HG02571 (cell line): Measurements from ENCODE around the gene WDR37.
A peak's percentile ranks its signal among the peaks of the same experiment; 100 is the strongest.
"Not testable (repeated sequence)": the region's sequence is repeated elsewhere in the genome, so short reads cannot be mapped to it uniquely, and the experiment has no call there.

ENCODE experiments used
- ATAC-seq: cut with Tn5 transposase; IDR thresholded peaks from one replicate; pipeline ENCODE4 v1.9.1; 2021; ENCODE audit warnings: mild to moderate bottlenecking, moderate library complexity; ENCODE audit not compliant: unreplicated experiment

WDR37 gene

GRCh38 chr10:1041514-1041913 is 14.7 kb upstream of the WDR37 start:
- ATAC-seq, result no peak

GRCh38 chr10:1043532-1043995 is 12.6 kb upstream of the WDR37 start:
- ATAC-seq, result peak; percentile 43

- ATAC-seq, result no peak
Observed at GRCh38 chr10:1044146-1044545, 12.0 kb upstream of the WDR37 start.

DNA sequence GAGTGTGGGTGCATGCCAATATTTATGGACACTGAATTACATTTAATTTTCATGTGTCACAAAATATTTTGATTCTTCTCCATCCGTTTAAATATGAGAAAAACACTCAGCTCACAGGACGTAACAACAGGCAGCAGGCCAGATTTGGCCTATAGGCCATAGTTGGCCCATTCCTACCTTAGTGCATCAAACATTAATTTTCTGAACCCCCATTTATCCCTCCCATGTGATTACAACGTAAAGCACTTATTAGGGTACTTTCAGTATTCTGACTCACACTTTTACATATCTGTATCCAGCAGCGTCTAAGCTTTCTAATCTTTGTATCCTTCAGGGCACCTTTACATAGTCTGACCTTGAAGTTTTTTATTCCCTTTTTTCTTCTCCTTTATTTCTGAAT is 11.2 kb upstream of the WDR37 start:
- ATAC-seq, result no peak

DNA sequence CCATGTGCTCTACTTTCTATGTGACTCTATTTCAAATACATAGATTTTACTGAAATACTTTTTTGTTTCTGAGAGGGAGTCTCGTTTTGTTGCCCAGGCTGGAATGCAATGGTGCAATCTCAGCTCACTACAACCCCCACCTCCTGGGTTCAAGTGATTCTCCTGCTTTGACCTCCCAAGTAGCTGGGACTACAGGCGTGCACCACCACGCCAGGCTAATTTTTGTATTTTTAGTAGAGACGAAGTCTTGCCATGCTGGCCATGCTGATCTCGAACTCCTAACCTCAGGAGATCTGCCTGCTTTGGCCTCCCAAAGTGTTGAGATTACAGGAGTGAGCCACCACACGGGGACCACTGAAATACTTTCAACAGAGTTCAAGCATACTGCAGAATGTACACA is 10.8 kb upstream of the WDR37 start:
- ATAC-seq, result no peak

DNA sequence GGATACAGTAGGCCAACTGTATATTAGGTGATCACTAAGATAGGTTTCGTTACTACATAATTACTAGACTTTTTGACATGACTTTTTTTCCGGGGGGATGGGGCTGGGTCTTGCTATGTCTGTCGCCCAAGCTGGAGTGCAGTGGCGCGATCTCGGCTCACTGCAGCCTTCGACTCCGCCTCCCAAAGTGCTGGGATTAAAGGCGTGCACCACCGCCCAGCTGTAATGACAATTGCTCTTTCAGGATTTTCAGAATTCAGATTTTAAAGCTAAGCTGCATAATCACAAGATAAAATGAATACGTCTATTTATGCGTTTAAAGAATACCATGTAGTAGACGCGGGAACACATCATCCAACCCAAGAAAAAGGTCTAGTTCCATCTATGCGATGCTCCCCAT is 8.2 kb upstream of the WDR37 start:
- no peak for ATAC-seq

GRCh38 chr10:1048349-1048731 is 7.8 kb upstream of the WDR37 start:
- no peak for ATAC-seq

- ATAC-seq, result peak; percentile 79
Observed at GRCh38 chr10:1048732-1049424, 7.3 kb upstream of the WDR37 start, which contains the start of gene IDI1. Gene IDI1, minus strand, starts transcription at chr10:1049119. Its CDS starts 116 bp downstream, at chr10:1049003.

- ATAC-seq, result no peak
Observed at GRCh38 chr10:1049425-1049958, 6.7 kb upstream of the WDR37 start.

- no peak for ATAC-seq
Observed at GRCh38 chr10:1050145-1050544, 6.0 kb upstream of the WDR37 start.

GRCh38 chr10:1050554-1050953 is 5.6 kb upstream of the WDR37 start:
- ATAC-seq, result no peak

DNA sequence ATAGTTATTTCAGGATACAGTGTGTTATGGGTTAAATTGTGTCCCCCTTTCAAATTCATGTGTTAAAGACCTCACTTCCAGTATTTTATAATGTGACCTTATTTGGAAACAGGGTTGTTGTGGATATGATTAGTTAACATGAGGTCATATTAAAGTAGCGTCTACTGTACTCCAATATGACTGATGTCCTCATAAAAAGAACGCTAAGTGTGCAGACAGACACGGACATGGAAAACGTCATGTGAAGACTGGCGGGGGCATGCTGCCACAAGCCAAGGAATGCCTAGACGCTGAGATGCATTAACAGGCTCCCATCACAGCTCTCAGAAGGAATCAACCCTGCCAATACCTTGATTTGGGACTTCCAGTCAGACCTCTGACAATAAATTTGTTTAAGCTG is 1.5 kb upstream of the WDR37 start:
- no peak for ATAC-seq

DNA sequence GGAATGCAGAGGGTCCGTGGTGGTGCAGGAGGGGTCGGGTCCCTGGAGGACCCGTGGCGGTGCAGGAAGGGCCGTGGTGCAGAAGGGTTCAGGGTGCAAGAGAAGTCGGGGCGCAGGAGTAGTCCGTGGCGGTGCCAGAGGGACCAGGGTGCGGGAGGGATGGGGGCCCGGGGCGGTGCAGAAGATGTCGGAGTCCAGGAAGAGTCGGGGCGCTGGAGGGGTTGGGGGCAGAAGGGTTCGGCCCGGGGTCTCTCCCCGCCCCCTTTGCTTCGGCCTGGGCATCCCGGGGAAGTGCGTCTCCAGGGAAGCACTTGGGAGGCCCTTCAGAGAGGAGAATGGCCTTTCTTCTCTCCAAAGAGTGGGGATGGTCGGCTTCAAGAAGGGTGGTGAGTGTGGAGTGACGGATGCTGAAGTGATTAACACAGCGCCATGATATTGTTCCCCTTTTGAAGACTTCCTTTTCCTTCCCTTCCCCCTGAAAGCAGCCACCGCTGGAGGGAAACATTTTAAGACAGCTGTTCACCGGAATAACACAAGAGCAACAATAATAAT is 997 bp downstream of the WDR37 start:
- no peak for ATAC-seq

DNA sequence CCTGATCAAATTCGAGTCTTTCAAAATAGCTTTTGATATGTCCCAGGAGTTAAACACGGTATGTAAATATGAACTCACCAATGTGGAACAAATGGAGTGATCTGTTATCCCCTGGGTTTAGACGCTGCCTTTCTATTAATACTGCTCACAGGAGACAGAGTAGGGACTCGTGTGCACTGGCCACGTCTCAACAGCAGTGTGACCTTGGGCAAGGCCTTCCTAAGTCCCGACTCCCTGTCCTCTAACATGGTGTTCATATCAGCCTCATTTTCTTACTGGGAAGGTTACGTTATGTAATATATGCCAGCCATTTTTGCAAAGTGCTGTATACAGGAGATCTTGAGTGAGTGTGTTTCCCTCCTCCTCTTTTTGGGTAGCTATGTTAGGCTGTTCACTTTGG is 1.8 kb downstream of the WDR37 start:
- no peak for ATAC-seq

DNA sequence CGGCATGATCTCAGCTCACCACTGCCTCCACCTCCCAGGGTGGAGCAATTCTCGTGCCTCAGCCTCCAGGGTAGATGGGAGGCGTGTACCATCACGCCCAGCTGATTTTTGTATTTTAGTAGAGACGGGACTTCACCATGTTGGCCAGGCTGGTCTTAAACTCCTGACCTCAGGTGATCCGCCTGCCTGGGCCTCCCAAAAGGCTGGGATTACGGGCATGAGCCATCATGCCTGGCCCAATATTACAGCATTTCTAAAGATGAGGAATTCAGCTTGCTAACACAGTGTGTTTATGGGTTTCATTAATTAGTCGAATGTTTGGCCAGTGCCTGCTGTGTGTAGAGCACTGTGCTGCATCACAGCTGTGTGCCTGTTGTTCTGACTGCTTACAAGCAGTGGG is 3.7 kb downstream of the WDR37 start:
- ATAC-seq, result no peak

DNA sequence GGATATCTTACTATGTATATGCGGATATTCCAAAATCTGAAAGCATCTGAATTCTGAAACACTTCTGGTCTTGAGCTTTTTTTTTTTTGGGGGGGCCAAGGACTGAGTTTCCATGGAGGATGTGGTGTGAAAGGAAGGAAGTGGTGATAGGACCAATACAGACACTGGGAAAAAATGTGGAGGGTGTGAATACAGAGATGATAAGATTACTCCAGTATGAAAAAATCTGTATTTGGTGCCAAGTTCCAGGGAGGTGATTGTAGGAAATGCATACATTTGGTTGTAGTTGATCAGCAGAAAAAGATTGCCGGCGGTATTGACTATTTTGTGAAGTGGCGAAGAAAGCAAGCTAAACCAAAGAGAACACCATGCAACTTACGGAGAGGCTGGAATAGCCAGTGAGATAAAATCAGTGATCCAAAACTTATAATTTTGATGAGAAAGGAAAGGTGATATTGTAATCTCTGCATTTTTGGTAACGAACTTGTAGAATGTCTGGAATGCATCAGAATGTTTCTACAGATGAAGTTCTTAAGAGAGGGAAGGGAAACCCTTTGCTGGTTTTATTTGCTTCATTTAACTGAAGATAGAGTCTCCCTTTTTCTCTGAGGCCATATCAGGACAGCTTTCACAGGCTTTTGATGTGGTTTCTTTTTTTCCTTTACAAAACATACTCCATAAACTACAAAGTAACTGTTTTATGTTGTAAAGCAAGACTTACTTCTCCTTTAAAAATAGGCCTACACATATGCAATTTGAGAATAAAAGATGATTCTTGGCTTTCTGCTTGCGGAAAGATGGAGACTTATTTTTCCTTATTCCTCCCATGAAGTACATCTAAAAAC is 6.0 kb downstream of the WDR37 start:
- ATAC-seq, result no peak

- ATAC-seq, result no peak
Observed at GRCh38 chr10:1063232-1063865, 7.2 kb downstream of the WDR37 start.

GRCh38 chr10:1064964-1065247 is 8.7 kb downstream of the WDR37 start:
- no peak for ATAC-seq

DNA sequence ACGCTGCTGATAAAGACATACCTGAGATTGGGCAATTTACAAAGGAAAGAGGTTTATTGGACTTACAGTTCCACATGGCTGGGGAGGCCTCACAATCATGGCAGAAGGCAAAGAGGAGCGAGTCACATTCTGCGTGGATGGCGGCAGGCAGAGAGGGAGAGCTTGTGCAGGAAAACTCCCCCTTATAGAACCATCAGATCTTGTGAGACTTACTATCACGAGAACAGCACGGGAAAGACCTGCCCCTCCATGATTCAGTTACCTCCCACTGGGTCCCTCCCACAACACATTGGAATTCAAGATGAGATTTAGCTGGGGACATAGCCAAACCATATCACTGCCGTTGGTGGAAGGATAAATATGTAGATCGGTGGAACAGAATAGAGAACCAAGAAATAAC is 10.5 kb downstream of the WDR37 start:
- not testable (repeated sequence) for ATAC-seq

- ATAC-seq, result no peak
Observed at GRCh38 chr10:1068380-1069361, 12.5 kb downstream of the WDR37 start.
